Caco-2 (cell line): ENCODE data around the gene TNFRSF8. TPM values are rescaled to one million over a fixed set of nuclear protein-coding genes. Genes with fewer than 3 reads are reported as not detected.

Source experiments
- BruUV-seq: library from RNA; stranded (reverse); fragments of 400-500 nt; replicated peaks from 2 replicates; lab custom pipeline; 2021; lab: Mats Ljungman, UMichigan
- CTCF ChIA-PET: fragments of 300-600 bp; sonication (Branson Sonifier 250); formaldehyde crosslinking; loops from one replicate; lab custom pipeline; 2022; ENCODE audit warnings: antibody characterized with exemption; lab: Charles Lee
- POLR2A ChIA-PET: fragments of 300-600 bp; sonication (Branson Sonifier 250); formaldehyde crosslinking; loops from one replicate; lab custom pipeline; 2022; ENCODE audit warnings: antibody characterized with exemption; lab: Charles Lee
- DNase-seq, 2 experiments: peaks; one replicate each; pipeline versions ENCODE4 v3.0.0 to v3.0.0-alpha.2; 2020 to 2022
- H3K27me3 ChIP-seq: replicated peaks from 2 replicates; pipeline ENCODE4 v1.6.0; 2011; ENCODE audit warnings: low read length; ENCODE audit not compliant: control insufficient read depth, insufficient read depth
- H3K36me3 ChIP-seq: 2 replicates; pipeline ENCODE4 v1.5.1; 2011; ENCODE audit warnings: low read length; ENCODE audit not compliant: control insufficient read depth, insufficient read depth
- H3K4me1 ChIP-seq: fragments of 250-450 bp; sonication (Bioruptor Pico); 2 replicates; pipeline ENCODE4 v1.5.1; 2020; ENCODE audit warnings: mild to moderate bottlenecking
- H3K4me3 ChIP-seq: 2 replicates; pipeline ENCODE4 v1.5.1; 2011; ENCODE audit warnings: low read depth, mild to moderate bottlenecking, control low read depth, low read length
- H3K9me3 ChIP-seq: fragments of 250-450 bp; sonication (Bioruptor Pico); 2 replicates; pipeline ENCODE4 v1.5.1; 2020; ENCODE audit warnings: mild to moderate bottlenecking, moderate library complexity
- H3K27ac Mint-ChIP-seq: one replicate; pipeline ENCODE4 v1.8.0; 2022; ENCODE audit warnings: mixed read lengths; ENCODE audit not compliant: unreplicated experiment
- H3K27me3 Mint-ChIP-seq: one replicate; pipeline ENCODE4 v1.8.0; 2022; ENCODE audit warnings: mixed read lengths; ENCODE audit not compliant: insufficient read depth, unreplicated experiment
- H3K36me3 Mint-ChIP-seq: one replicate; pipeline ENCODE4 v1.8.0; 2022; ENCODE audit warnings: mild to moderate bottlenecking, mixed read lengths; ENCODE audit not compliant: insufficient read depth, unreplicated experiment
- H3K4me1 Mint-ChIP-seq: one replicate; pipeline ENCODE4 v1.8.0; 2022; ENCODE audit warnings: low read depth, mixed read lengths; ENCODE audit not compliant: unreplicated experiment
- H3K4me3 Mint-ChIP-seq: one replicate; pipeline ENCODE4 v1.8.0; 2022; ENCODE audit warnings: mild to moderate bottlenecking, moderate library complexity, mixed read lengths; ENCODE audit not compliant: unreplicated experiment
- H3K9me3 Mint-ChIP-seq: one replicate; pipeline ENCODE4 v1.8.0; 2022; ENCODE audit warnings: mixed read lengths; ENCODE audit not compliant: unreplicated experiment
- CTCF ChIP-seq, 2 experiments: fragments of 200-600 bp in 1 of 2; IDR thresholded peaks; 1 replicate in 1 of 2; 2 replicates in 1 of 2; pipeline versions ENCODE4 v1.5.1 to v1.8.0; 2011 to 2022; ENCODE audit warnings: antibody characterized with exemption in 1 of 2, control low read depth in 1 of 2, inconsistent platforms in 1 of 2, low read depth in 1 of 2, low read length in 1 of 2, mild to moderate bottlenecking in 1 of 2, moderate library complexity in 1 of 2; ENCODE audit not compliant: insufficient read depth in 1 of 2, severe bottlenecking in 1 of 2, unreplicated experiment in 1 of 2
- intact Hi-C: fragments of 100-400 bp; cut with micrococcal nuclease; formaldehyde crosslinking; loops from one replicate; pipeline ENCODE4 v1.10.0; 2022; ENCODE audit not compliant: unreplicated experiment
- total RNA-seq: library from RNA; stranded (reverse); gene quantifications from 2 replicates; pipeline ENCODE4 v1.2.3, GENCODE V29; 2022

Gene TNFRSF8
- total RNA-seq, 1 experiment from 2014 or later: not detected

GRCh38 chr1:12047120-12047876 is 15.8 kb upstream of the TNFRSF8 start:
- no peaks in the 10 kb centered on the region for H3K36me3 ChIP-seq
- no peaks in the 10 kb centered on the region for H3K27me3 ChIP-seq
- Mint-ChIP-seq H3K9me3 (no peaks in the 10 kb centered on the region), H3K4me1 (peaks cover 5% of the 10 kb centered on the region), H3K4me3 (no peak overlapping the region), H3K27ac (no peak overlapping the region), H3K36me3 (no peaks in the 10 kb centered on the region), H3K27me3 (no peaks in the 10 kb centered on the region)
- no peak for DNase-seq
- H3K4me3 ChIP-seq: no peak overlapping the region
- no peak for TF ChIP-seq CTCF (IDR thresholded peaks at IDR 0.05; ENCODE audit: insufficient read depth in 1 of 2, low read depth in 1 of 2, low read length in 1 of 2, severe bottlenecking in 1 of 2, unreplicated experiment in 1 of 2)
- no peaks in the 10 kb centered on the region for H3K9me3 ChIP-seq
- peaks cover 6% of the 10 kb centered on the region for H3K4me1 ChIP-seq
- ChIA-PET POLR2A (no interaction called here), CTCF (no interaction called here)
- intact Hi-C loops: no loop called here
- BruUV-seq: no TSS peak

DNA sequence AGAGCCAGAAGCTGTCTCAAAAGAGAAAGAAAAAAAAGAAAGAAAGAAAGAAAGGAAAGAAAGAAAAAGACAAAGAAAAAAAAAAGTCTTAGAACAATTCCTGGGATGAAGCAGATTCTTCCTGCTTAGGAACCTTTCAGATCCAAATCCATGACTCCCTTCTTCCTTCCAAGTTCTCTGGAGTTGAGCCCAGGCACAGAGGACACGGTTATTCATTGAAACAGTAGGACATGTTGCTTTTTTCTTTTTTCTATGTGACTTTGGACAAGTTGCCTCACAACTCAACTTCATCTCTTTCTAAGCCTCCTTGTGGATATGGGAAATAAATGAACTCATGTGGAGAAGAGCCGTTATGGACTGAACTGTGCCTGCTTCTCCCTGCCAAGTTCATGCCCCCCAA is 14.7 kb upstream of the TNFRSF8 start:
- Mint-ChIP-seq H3K9me3 (no peaks in the 10 kb centered on the region), H3K27me3 (no peaks in the 10 kb centered on the region), H3K27ac (no peak overlapping the region), H3K4me1 (peaks cover 11% of the 10 kb centered on the region), H3K36me3 (no peaks in the 10 kb centered on the region), H3K4me3 (no peak overlapping the region)
- Histone ChIP-seq H3K4me3 (no peak overlapping the region), H3K9me3 (no peaks in the 10 kb centered on the region), H3K36me3 (no peaks in the 10 kb centered on the region), H3K27me3 (no peaks in the 10 kb centered on the region), H3K4me1 (peaks cover 7% of the 10 kb centered on the region)
- BruUV-seq: no TSS peak
- CTCF ChIA-PET: no interaction called here
- intact Hi-C loops: no loop called here
- POLR2A ChIA-PET: no interaction called here
- TF ChIP-seq CTCF (IDR thresholded peaks at IDR 0.05; ENCODE audit: insufficient read depth in 1 of 2, low read depth in 1 of 2, low read length in 1 of 2, severe bottlenecking in 1 of 2, unreplicated experiment in 1 of 2): no peak
- DNase-seq: no peak

DNA sequence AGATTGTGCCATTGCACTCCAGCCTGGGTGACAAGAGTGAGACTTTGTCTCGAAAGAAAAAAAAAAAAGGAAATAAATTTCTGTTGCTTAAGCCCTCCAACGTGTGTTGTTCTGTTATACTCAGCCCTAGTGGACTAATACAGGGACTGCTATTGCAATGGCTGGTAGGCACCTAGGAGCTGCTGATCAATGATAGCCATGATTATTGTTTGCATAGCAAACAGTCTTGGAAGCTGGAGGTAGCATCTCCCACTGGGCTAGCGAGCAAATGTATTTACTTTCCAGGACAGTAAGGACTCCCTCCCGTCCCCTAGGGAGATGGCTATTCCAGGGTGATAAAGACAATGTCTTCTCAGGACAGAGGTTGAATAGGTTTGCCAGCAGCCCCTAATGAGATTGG is 13.5 kb upstream of the TNFRSF8 start:
- Mint-ChIP-seq H3K27ac (no peak overlapping the region), H3K4me1 (peaks cover 11% of the 10 kb centered on the region), H3K4me3 (no peak overlapping the region), H3K27me3 (no peaks in the 10 kb centered on the region), H3K36me3 (no peaks in the 10 kb centered on the region), H3K9me3 (no peaks in the 10 kb centered on the region)
- Histone ChIP-seq H3K36me3 (no peaks in the 10 kb centered on the region), H3K4me3 (no peak overlapping the region), H3K4me1 (peaks cover 7% of the 10 kb centered on the region), H3K27me3 (no peaks in the 10 kb centered on the region), H3K9me3 (no peaks in the 10 kb centered on the region)
- ChIA-PET POLR2A (no interaction called here), CTCF (interaction anchor here (0.6 kb wide), 1 partner anchor 13 kb away, joined by 4 read pairs; no protein-coding TSS in a partner anchor)
- no peak for TF ChIP-seq CTCF (IDR thresholded peaks at IDR 0.05; ENCODE audit: insufficient read depth in 1 of 2, low read depth in 1 of 2, low read length in 1 of 2, severe bottlenecking in 1 of 2, unreplicated experiment in 1 of 2)
- BruUV-seq: no TSS peak
- DNase-seq: peak in 1 of 2 experiments; percentile 9
- intact Hi-C loops: no loop called here
